ENCODE results near the gene ZC3H12A.
A peak's percentile ranks its signal among the peaks of the same experiment; 100 is the strongest.

ZC3H12A gene

DNA sequence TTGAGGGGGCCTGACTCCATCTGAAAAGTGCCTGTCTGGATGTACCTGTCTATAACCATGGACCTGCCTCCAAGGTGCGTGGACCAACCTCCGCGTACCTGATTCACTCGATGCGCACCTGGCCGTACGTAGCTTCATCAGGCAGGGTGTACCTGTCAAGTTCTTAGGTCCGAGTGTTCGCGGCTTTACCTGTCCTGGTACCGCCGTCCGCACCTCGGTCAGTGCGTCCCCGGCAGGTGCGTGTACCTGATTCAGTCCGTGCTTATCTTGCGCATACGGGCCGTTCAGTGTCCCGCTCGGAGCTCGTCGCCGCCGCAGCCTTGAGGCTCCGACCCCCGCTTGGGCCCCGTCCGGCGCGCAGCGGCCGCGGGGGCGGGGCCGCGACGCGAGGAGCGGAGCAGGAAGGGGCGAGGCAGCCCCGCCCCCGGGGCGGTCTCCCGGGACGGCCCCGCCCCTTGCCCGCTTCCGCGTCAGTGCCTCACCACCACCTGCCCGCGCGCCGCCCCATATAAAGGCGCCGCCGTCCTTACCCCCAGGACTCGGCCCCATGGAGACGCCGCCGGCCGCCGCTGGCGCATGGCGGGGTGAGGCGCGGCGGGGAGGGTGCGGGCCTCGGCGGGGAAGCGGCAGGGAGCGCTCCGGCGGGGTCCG lies at the start of gene ZC3H12A:
Gene ZC3H12A (plus strand): TSS at position 535 of the 651 bp plus-strand sequence. CDS start 917 bp downstream, outside the sequence.
- peak; percentile 27 for DNase-seq

DNA sequence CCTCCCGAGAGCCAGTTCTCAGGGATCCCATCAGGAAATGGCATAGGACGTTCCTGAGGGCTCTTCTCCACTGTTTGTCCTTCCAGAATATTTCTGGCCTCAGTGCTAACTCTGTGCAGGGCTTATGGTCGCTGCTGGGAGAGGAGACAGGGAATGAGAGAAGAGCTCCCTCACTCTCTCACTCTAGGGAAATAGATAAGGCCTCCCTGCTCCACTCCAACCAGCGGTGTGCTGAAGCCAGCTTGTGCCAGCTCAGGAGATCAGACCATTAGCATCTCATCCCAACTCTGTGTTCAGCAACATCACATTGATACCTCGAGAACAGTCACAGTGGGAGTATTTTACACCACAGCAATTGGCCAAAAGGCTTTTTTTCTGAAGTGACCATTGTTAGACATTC lies 49.2 kb upstream of the ZC3H12A start:
- DNase-seq: no peak

DNA sequence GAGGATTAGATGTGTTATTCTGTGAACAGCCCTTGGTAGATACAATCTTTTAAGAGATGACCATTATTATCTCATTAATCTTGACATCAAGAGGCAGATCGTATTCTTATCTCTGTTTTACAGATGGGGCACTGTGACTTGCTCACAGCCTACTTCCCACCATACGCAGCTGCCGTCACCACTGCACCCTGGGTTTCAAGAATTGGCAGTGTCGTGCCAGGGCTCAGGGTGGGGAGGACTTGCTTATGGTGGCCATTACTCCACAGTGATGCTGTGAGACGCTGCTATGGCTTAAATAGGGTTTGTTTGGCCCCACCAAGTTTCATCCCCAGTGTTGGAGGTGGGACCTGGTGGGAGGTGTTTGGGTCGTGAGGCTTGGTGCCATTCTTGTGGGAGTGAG lies 45.4 kb upstream of the ZC3H12A start:
- DNase-seq: no peak

DNA sequence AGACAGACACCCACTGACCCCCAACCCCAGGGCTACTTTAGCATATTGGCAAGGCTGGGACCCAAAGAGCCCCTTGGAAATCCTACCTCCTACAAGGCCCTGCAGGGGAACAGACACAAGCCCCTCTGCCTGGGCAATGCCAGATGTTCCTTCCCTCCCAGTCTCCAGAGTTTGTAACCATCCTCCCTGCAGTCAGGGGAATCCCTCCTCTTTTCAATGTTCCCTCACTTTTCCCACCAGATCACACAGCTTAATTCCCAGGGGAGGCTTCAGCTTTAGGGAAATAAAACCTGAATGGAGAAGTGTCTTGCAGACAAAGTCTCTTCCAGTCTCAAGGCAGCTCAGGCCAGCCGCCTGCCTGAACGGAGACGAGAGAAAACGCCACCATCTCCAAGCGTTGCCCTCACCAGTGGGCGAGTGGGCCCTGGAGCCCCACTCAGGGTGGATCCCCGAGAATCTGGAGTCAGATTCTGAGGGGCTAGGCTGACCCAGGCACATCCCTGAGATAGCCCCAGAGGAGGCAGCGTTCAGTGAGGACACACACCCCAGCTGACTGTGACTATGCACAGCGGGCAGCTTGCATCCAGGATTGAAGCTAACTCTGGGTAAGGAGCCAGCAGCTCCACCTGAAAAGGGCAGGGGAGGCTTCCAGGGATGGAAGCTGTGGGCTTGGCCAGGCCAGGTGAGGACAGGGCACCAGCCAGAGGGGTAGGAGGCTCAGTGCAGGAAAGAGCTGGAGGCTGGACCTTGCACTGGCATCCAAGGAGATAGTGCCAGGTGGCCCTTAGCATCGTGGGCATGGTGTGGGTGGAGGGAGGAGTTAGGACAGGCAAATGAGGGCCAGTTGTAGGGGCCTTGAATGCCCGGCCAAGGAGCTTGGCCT lies 44.0 kb upstream of the ZC3H12A start:
- no peak for DNase-seq

DNA sequence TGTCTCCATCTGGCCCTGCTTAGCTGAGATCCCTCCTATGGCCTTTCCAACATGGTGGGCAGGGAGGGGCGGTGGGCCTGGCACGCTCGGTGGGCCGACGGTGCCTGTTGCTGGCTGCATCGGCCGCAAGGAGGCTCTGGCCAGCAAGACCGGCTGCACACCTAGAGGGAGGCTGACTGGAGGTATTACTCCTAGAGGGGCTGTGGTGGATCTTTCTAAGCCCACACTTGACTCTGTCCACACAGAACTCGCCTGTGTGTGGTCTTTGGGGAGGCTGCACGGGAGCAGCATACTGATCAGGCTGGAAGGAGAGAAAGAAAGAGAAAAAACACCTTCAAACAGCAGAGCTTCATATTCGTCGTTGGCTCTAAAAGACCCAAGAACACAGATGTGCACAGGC lies 41.7 kb upstream of the ZC3H12A start:
- no peak for DNase-seq

DNA sequence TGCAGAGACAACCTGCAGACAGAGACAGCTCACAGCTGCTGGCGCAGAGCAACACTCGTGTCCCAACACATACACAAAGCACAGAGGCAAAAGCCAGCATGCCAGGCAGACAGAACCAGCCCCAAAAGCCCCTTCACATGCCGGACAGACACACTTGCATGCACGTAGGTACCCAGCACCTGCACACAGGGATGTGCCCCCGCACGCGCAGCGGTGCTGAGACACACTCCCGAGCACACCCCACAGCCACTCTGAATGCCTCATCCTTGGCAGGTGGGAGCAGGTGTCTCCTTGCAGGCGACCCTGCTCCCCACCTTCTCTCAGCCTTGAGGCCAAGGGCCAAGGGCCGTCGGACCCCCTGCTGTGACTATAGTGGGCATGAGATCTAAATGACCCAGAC lies 41.2 kb upstream of the ZC3H12A start:
- DNase-seq: no peak

DNA sequence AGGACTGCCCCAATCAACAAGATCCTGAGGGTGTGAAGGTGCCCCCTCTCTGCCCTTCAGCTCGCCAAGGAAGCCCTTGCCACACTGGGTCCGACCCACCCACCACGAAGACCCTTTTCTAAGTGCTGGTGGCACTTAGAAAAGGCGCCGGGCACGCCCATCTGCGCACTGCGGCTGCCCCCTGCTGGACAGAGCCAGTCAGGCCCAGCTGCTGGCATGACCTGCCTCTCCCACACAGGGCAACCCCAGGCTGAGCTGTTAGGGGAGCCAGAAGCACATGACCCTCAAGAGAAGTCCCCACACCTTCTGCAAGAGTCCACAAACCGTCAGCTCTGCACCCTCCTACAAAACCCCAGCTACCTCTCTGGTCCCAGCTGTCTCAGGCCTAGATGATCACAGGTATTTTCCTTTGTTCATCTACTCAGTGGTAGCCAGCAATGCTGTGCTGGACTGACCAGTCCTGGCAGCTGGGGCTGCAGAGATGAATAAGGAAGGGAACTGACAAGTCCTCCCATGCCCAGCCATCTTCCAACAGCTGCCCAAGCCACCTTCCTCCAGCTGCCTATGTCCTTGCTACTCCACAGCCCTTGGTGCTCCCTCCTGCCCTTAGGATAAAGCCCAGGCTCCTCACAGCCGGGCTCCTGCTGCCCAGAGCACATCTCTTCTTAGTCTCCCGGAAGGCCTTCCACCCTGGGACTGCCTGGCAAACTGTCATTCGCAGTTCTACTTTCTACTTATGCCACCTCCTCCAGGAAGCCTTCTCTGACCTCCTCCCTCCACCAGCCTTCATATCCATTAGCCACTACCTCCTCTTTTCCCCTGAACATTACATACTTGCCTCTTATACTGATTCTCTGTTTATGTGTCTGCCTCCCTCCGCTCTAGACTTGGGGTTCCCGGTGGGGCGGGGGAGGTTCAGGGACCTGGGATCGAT lies 39.8 kb upstream of the ZC3H12A start:
- DNase-seq: peak; percentile 38

DNA sequence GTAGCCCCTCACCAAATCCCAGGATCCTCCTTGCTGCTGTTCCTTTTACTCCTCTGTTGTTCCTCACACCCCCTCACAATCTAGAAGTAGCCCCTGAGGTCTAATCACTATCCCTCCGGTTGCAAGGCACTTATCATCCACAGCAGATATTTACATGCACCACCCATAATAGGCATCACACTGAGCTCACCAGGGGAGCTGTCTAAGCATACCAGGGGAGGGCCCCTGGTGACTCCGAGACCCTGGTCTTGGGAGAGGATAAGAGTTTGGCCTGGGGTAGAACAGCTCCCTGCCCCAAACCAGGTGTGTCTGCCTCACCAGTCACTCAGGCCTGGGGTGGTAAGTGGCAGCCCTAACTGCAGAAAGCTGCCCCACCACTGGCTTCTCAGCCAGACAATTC lies 37.3 kb upstream of the ZC3H12A start:
- no peak for DNase-seq

DNA sequence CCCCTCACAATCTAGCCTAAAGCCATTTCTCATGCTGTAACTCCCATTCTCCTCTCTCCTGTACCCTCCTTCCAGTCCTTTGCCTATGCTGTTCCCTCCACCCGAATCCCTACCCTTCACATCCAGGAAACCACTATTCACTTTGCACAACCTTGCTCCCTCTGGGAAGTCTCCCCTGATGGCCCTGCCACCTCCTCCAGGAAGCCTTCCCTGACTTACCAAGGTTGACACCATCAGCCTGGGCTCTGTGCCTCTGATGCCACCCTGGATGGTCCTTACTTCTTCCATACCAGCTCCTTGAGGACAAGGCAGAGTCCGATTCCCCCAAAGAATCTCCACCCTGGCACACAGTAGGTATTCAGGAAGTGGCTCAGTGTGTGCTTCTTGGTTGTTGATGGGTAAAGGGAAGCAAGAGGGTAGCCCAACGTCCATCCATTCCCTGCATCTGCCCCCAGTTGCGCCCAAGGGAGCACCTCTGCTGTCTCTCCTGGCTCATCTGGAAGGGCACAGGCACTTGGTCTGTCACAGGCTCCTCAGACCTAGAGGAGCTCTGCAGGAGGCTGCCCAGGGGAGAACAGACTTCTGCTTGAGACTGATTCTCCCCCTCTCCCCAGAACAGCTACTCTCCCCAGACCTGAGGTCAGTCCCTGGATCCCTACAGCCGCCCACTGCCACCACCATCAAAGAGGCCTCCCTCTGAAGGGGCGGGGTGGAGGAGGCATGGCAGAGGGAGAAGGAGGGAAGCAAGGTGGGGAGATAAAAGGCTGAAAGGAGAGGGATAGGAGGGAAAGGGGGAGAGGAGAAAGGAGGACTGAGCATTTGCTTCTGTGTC lies 36.1 kb upstream of the ZC3H12A start:
- DNase-seq: no peak

DNA sequence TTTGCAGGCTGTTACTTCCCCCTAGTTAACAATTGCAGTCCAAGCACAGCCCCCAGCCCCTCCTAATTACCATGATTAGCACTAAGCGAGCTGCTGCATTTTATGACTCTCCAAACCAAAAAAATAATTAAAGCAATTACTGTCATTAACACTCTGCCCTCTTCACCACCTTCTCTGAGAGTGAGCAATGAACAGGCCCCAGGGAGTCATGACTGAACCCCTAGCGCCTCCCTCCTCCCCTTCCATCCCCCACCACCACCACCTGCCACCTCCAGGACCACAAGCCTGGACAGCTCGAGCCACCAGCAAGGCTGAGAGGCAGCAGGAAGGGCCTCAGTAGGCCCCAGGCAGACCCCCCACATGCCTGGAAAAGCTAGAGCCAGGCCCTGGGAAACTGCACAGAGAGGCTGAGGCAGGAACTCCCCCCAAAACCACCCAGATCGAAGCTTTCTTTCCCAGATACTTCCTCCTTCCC lies 35.5 kb upstream of the ZC3H12A start:
- no peak for DNase-seq

DNA sequence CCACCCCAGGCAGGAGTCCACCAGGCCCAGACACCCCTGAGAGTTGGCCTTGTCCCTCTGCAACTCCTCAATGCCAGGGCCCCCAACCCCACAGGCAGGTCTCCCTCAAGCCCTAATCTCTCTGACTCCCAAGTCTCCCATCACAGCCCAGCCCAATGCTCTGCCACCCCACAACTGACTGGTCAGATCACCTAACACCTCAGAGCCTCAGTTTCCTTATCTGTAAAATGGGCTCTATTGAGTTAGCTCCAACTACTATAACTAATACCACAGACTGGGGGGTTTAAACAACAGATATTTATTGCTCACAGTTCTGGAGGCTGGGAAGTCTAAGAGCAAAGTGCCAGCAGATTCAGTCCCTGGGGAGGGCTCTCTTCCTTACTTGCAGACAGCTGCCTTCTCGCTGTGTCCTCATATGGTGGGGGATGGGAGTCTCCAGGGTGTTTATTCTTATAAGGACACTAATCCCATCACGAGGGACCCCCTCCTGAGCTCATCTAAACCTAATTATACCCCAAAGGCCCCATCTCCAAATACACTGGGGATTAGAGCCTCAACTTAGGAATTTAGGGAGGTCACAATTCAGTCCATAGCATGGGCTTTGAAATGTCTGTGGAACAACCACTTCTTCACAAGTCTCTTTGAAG lies 34.9 kb upstream of the ZC3H12A start:
- no peak for DNase-seq

DNA sequence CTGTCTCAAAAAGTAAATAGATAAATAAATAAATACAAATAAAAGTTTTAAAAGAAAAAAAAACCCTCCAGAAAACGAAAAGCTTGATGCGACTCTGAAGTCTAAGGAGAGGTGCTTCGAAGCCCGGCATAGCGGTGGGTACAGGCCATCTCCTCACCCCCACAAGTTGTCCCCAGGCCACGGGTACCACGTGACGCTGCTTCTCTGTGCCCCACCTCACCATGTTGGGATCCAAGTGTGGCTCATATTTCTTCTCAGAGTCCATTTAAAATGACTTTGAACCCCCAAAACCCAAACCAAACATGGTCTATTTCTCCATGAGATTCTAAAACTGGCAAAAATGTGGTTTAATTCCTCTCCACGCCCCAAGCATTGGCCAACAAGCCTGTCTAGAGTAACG lies 32.9 kb upstream of the ZC3H12A start:
- no peak for DNase-seq

DNA sequence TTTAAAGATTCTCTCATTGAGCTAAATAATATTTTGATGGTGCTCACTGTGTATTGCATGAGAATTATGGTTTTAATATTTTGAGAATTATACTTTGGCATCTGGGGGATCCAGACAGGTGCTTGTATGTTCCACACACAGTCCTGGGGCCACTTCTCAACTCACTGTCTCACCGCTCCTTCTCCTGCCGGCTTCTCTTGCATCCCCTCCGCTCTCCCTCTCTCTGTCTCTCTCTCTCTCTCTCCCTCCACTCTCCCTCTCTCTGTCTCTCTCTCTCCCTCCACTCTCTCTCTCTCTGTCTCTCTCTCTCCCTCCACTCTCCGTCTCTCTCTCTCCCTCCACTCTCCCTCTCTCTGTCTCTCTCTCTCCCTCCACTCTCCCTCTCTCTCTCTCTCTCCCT lies 32.2 kb upstream of the ZC3H12A start:
- no peak for DNase-seq

DNA sequence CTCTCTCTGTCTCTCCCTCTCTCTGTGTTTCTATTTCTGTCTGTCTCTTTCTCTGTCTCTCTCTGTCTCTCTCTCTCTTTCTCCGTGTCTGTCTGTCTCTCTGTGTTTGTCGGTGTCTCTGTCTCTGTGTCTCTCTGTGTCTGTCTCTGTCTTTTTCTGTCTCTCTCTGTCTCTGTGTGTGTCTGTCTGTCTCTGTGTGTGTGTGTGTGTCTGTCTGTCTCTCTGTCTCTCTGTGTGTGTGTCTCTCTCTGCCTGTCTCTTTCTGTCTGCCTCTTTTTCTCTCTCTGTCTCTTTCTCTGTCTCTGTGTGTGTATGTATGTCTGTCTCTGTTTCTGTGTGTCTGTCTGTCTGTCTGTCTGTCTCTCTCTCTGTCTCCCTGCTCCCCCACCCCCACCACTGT lies 31.7 kb upstream of the ZC3H12A start:
- DNase-seq: no peak

DNA sequence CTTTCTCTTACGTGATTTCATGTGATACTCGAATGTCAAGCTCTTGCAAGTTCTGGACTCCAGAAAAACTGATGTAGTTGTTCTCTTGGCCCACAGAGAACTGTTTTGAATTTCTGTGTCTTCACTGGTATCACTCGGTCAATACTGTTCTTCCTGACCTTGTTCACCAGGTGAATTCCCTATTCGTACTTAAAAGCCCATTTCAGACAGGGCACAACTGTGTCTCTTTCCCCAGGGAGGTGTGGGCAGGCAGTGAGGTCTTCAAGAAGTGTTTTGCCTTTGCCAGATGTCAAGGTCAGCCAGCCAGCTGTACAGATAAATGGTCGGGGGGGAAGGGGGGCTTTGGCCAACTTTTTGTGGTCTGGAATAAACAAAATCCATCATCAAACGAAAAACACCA lies 27.5 kb upstream of the ZC3H12A start:
- DNase-seq: no peak

DNA sequence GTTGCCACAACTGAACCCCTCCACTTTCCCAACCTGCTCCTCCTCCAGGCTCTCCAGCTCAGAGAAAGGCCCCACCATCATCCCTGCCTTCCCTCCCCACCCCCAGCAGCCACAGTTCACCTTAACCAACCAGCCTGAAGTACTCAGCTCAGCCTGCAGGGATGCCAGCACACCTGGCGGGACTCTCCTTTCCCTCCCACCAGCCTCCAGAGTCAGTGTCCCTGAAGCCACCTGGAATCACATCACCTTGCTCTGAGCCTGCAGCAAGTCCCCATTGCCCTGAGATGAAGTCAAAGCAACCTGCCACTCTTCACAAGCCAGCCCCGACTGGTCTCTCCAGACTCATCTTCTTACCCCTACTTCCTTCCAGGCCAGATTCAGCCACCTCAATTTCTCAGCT lies 26.2 kb upstream of the ZC3H12A start:
- no peak for DNase-seq

DNA sequence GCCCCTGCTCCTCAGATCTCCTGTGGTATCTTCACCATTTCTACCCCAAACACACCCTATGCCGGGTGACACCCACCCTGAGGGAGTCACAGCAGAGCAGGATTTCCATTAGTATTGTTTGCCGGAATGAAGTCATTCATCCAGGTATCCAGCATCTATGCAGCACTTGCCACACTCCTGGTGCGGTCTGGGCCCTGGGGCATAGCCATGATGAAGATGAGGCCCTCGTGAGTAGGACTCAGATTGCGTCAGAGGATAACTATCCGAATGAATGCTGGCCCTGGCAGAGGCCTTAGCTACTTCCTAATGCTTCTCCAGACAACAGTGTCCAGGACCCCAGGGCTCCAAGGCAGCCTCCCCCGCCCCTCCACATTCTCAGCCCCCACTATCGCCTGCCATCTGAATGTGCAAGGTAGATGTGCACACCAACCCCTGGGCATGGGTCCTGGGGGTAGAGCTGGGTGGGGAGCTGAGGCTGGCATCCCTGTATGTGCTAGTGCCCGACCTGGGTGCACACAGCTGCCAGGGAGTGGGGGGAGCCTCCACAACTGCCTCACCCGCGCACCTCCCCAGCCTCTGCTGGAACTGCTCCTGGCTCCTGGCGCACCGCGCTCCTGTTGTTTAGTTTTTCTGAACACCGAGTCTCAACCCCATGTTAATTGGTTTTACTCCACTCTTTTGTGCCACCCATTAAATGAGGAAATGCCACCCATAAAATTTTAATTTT lies 25.5 kb upstream of the ZC3H12A start:
- no peak for DNase-seq

DNA sequence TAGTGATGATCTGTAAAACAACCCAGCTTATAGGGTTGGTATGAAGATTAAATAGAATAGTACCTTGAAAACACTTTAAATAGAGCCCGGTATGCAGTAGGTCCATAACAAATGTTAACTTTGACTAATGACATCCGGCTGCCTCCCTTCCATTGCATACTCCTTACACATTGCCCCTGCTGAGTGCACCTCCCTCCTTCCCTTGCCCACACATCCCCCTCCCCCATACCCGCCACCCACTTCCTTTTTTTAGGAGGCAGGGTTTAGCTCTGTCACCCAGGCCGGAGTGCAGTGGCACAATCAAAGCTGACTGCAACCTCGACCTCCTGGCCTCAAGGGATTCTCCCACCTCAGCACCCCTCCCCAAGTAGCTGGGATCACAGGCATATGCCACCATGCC lies 24.4 kb upstream of the ZC3H12A start:
- no peak for DNase-seq

DNA sequence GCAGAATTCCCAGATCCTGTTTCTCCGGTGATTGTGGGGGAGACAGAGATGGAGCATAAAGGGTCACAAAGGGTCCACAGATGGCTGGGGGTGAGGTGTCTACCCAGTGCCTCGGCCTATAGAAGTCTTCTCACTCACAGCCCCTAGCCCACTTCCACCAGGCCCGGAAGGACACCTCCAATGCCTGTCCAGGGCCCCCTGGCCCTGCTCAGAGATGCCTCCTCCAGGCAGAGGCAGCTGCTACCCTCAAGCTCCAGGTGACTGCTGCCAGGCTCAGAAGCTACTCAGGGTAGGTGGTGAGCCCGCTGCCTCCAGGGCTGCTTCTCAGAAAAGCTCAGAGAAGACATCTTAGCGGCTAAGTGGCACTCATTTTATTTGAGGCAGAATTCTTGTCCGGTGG lies 22.0 kb upstream of the ZC3H12A start:
- no peak for DNase-seq

DNA sequence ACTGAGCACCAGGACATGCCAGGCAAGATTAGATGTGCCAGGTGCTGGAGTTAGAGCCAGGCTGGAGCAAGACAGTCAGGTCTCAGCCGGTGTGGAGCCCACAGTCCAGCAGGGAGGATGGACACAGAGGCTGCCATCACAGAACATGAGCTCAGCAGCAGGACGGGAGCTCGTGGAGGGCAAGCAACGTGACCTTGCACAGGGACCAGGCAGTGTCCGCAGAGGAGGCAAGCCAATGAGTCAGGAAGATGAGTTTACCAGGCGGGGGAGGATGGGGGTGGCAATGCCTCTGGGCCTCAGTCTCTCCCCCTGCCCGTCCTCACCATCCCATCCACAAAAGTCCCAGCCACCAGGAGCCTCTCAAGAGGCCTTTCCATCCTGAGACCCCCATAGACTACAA lies 20.7 kb upstream of the ZC3H12A start:
- DNase-seq: no peak

DNA sequence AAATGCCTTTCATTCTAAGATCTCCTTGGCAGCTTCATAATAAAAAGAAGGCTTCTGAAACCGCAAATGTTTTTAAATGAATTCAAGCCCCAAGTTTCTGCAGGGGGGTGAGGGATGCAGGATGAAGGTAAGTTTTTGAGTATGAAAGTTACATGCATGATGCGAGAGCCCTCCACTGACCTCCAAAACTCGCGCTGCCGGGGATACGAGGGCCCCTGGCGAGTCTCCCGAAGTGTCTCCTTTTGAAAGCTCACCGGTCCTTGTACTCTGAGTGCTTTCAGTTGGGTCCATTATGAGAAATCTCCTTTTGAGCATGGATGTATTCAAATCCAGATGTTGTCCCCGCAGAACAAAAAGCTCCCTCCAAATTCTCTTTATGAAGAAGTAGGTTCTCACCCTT lies 18.9 kb upstream of the ZC3H12A start:
- no peak for DNase-seq

Measured in NCI-H1694 treated with DMSO at 0.1 percent for 48 hours (cell line).